Measurements from ENCODE around the gene TSPAN5.

GRCh38 chr4:98490251-98490650 lies 168.2 kb downstream of the TSPAN5 start:
- TF ChIP-seq CTCF (IDR thresholded peaks at IDR 0.05 in 8 of 11, conservative IDR thresholded peaks at IDR 0.05 in 3 of 11), result no peak
- TF ChIP-seq POLR2A (IDR thresholded peaks at IDR 0.05), result no peak
- no peak for TF ChIP-seq POLR2AphosphoS5 (IDR thresholded peaks at IDR 0.05)
